Measurements from ENCODE around the gene LRMDA.

LRMDA gene

GRCh38 chr10:76255241-76255640, 823.8 kb downstream of the LRMDA start:
- no peak for DNase-seq

GRCh38 chr10:76257816-76258215, 826.4 kb downstream of the LRMDA start:
- DNase-seq = no peak

GRCh38 chr10:76265441-76266113, 834.2 kb downstream of the LRMDA start:
- DNase-seq = no peak

GRCh38 chr10:76268530-76268929, 837.1 kb downstream of the LRMDA start:
- DNase-seq = no peak

GRCh38 chr10:76268954-76269353, 837.5 kb downstream of the LRMDA start:
- no peak for DNase-seq

- no peak for DNase-seq
Measured at GRCh38 chr10:76270464-76270863, 839.0 kb downstream of the LRMDA start.

GRCh38 chr10:76274933-76275332, 843.5 kb downstream of the LRMDA start:
- no peak for DNase-seq

GRCh38 chr10:76278811-76279460, 847.5 kb downstream of the LRMDA start:
- DNase-seq = no peak

GRCh38 chr10:76281659-76282058, 850.2 kb downstream of the LRMDA start:
- DNase-seq = no peak

GRCh38 chr10:76282061-76283025, 850.9 kb downstream of the LRMDA start:
- DNase-seq = no peak

GRCh38 chr10:76284351-76284750, 852.9 kb downstream of the LRMDA start:
- DNase-seq = no peak

- DNase-seq = no peak
Measured at GRCh38 chr10:76285012-76285411, 853.6 kb downstream of the LRMDA start.

- DNase-seq = no peak
Measured at GRCh38 chr10:76285515-76285914, 854.1 kb downstream of the LRMDA start.

- no peak for DNase-seq
Measured at GRCh38 chr10:76286536-76286935, 855.1 kb downstream of the LRMDA start.

- no peak for DNase-seq
Measured at GRCh38 chr10:76287856-76288255, 856.4 kb downstream of the LRMDA start.

GRCh38 chr10:76291175-76291574, 859.8 kb downstream of the LRMDA start:
- no peak for DNase-seq

GRCh38 chr10:76291885-76292284, 860.5 kb downstream of the LRMDA start:
- no peak for DNase-seq

- DNase-seq = no peak
Measured at GRCh38 chr10:76296957-76297356, 865.5 kb downstream of the LRMDA start.

- no peak for DNase-seq
Measured at GRCh38 chr10:76297358-76297757, 865.9 kb downstream of the LRMDA start.

- no peak for DNase-seq
Measured at GRCh38 chr10:76297780-76298281, 866.4 kb downstream of the LRMDA start.

- no peak for DNase-seq
Measured at GRCh38 chr10:76298329-76298728, 866.9 kb downstream of the LRMDA start.

GRCh38 chr10:76299501-76299900, 868.1 kb downstream of the LRMDA start:
- DNase-seq = no peak

- no peak for DNase-seq
Measured at GRCh38 chr10:76301211-76301610, 869.8 kb downstream of the LRMDA start.

Data from cerebellar nuclear complex (tissue), 1 donor.